Measurements from ENCODE around the gene DSE.

Gene DSE

GRCh38 chr6:116450185-116450710 lies 79.5 kb downstream of the DSE start:
- DNase-seq: no peak

- DNase-seq: no peak
Measured at GRCh38 chr6:116450769-116451740, 80.3 kb downstream of the DSE start.

- DNase-seq: no peak
Measured at GRCh38 chr6:116451916-116452315, 81.2 kb downstream of the DSE start.

GRCh38 chr6:116452531-116452930 lies 81.8 kb downstream of the DSE start:
- DNase-seq: no peak

- no peak for DNase-seq
Measured at GRCh38 chr6:116456106-116456505, 85.4 kb downstream of the DSE start.

- no peak for DNase-seq
Measured at GRCh38 chr6:116456927-116457326, 86.2 kb downstream of the DSE start.

- no peak for DNase-seq
Measured at GRCh38 chr6:116458264-116458663, 87.5 kb downstream of the DSE start.

- no peak for DNase-seq
Measured at GRCh38 chr6:116459927-116460326, 89.2 kb downstream of the DSE start.

GRCh38 chr6:116461331-116461931 lies 90.7 kb downstream of the DSE start, which contains the start of gene CALHM6:
Gene CALHM6 (plus strand): TSS chr6:116461375. CDS start chr6:116461930, 555 bp downstream.
- no peak for DNase-seq

- DNase-seq: peak; percentile 66
Measured at GRCh38 chr6:116461932-116462885, 91.5 kb downstream of the DSE start.

GRCh38 chr6:116463301-116463700 lies 92.6 kb downstream of the DSE start:
- DNase-seq: no peak

- DNase-seq: no peak
Measured at GRCh38 chr6:116465246-116465645, 94.5 kb downstream of the DSE start.

GRCh38 chr6:116467096-116467495 lies 96.3 kb downstream of the DSE start:
- no peak for DNase-seq

GRCh38 chr6:116467514-116467913 lies 96.8 kb downstream of the DSE start:
- no peak for DNase-seq

- DNase-seq: no peak
Measured at GRCh38 chr6:116468293-116468692, 97.5 kb downstream of the DSE start.

- no peak for DNase-seq
Measured at GRCh38 chr6:116471531-116471930, 100.8 kb downstream of the DSE start.

- no peak for DNase-seq
Measured at GRCh38 chr6:116472706-116473105, 102.0 kb downstream of the DSE start.

GRCh38 chr6:116475141-116475540 lies 104.4 kb downstream of the DSE start:
- DNase-seq: no peak

- DNase-seq: no peak
Measured at GRCh38 chr6:116476002-116476678, 105.4 kb downstream of the DSE start.

GRCh38 chr6:116482780-116483179 lies 112.0 kb downstream of the DSE start:
- no peak for DNase-seq

GRCh38 chr6:116483616-116484015 lies 112.9 kb downstream of the DSE start:
- DNase-seq: no peak

GRCh38 chr6:116485559-116486184 lies 114.9 kb downstream of the DSE start:
- DNase-seq: no peak

All from activated CD4-positive, alpha-beta T cell treated with anti-CD3 and anti-CD28 coated beads for 48 hours (primary cell).